HEK293 (cell line): ENCODE results near the gene IMPG1.

Source experiments
- CTCF ChIA-PET: fragments of 350-600 bp; formaldehyde crosslinking; extraction: SDS; loops from one replicate; lab custom pipeline; 2021; ENCODE audit warnings: antibody characterized with exemption; lab: Yijun Ruan, JAX
- POLR2A ChIA-PET: fragments of 300-600 bp; formaldehyde crosslinking; extraction: SDS; loops from one replicate; lab custom pipeline; 2020; ENCODE audit warnings: antibody characterized with exemption, inconsistent platforms; lab: Yijun Ruan, JAX
- H3K27ac ChIP-seq: fragments of 200-500 bp; sonication (Bioruptor generic); 2 replicates; pipeline ENCODE4 v1.5.1; 2014; ENCODE audit warnings: low read depth, low read length, control low read depth, inconsistent platforms; ENCODE audit errors: extremely low read depth
- H3K36me3 ChIP-seq, 2 experiments: fragments of 200-500 bp in 1 of 2; sonication (Bioruptor generic) in 1 of 2; 1 replicate in 1 of 2; 2 replicates in 1 of 2; pipeline ENCODE4 v1.5.1; 2014 to 2017; ENCODE audit warnings: inconsistent platforms in 2 of 2, low read length in 2 of 2; ENCODE audit not compliant: control insufficient read depth in 2 of 2, insufficient read depth in 1 of 2
- H3K4me1 ChIP-seq: fragments of 200-500 bp; sonication (Bioruptor generic); 2 replicates; pipeline ENCODE4 v1.5.1; 2014; ENCODE audit warnings: mild to moderate bottlenecking, low read length, inconsistent platforms; ENCODE audit not compliant: control insufficient read depth, insufficient read depth
- H3K4me3 ChIP-seq: 2 replicates; pipeline ENCODE4 v1.5.1; 2011; ENCODE audit warnings: low read depth, mild to moderate bottlenecking, control low read depth, low read length, moderate library complexity
- H3K9me3 ChIP-seq: fragments of 200-500 bp; sonication (Bioruptor generic); 2 replicates; pipeline ENCODE4 v1.5.1; 2014; ENCODE audit warnings: low read depth, low read length, inconsistent platforms; ENCODE audit not compliant: control insufficient read depth, insufficient read depth
- ATF2 ChIP-seq: fragments of 450-650 bp; formaldehyde crosslinking; IDR thresholded peaks from 2 replicates; pipeline ENCODE4 v1.5.1; 2016; ENCODE audit warnings: missing biosample characterization, missing genetic modification characterization, low read depth
- FEZF1 ChIP-seq: fragments of 450-650 bp; formaldehyde crosslinking; IDR thresholded peaks from 2 replicates; pipeline ENCODE4 v1.5.1; 2016; ENCODE audit warnings: missing biosample characterization, missing genetic modification characterization
- KLF1 ChIP-seq: fragments of 450-650 bp; formaldehyde crosslinking; IDR thresholded peaks from 2 replicates; pipeline ENCODE4 v1.5.1; 2016; ENCODE audit warnings: missing biosample characterization, missing genetic modification characterization
- KLF10 ChIP-seq: fragments of 450-650 bp; IDR thresholded peaks from 2 replicates; pipeline ENCODE4 v1.5.1; 2018; ENCODE audit warnings: missing biosample characterization, mild to moderate bottlenecking, missing genetic modification characterization
- OSR2 ChIP-seq: fragments of 450-650 bp; formaldehyde crosslinking; IDR thresholded peaks from 2 replicates; pipeline ENCODE4 v1.5.1; 2016; ENCODE audit warnings: missing biosample characterization, missing genetic modification characterization
- PBX3 ChIP-seq: sonication (generic); formaldehyde crosslinking; IDR thresholded peaks from 2 replicates; pipeline ENCODE4 v1.8.1; 2022; ENCODE audit warnings: mild to moderate bottlenecking, moderate library complexity, missing genetic modification reagents
- SCRT2 ChIP-seq: fragments of 450-650 bp; formaldehyde crosslinking; IDR thresholded peaks from 2 replicates; pipeline ENCODE4 v1.5.1; 2016; ENCODE audit warnings: missing biosample characterization, missing genetic modification characterization
- ZBTB26 ChIP-seq: fragments of 450-650 bp; formaldehyde crosslinking; optimal IDR thresholded peaks from 2 replicates; pipeline ENCODE3; 2016; ENCODE audit warnings: missing biosample characterization, mild to moderate bottlenecking, missing genetic modification characterization
- ZFHX2 ChIP-seq: fragments of 450-650 bp; formaldehyde crosslinking; conservative IDR thresholded peaks from 2 replicates; pipeline ENCODE4 v1.5.1; 2016; ENCODE audit warnings: missing biosample characterization, missing genetic modification characterization
- ZFP69B ChIP-seq: fragments of 450-650 bp; formaldehyde crosslinking; IDR thresholded peaks from 2 replicates; pipeline ENCODE4 v1.5.1; 2016; ENCODE audit warnings: missing biosample characterization, missing genetic modification characterization
- ZNF148 ChIP-seq: fragments of 450-650 bp; formaldehyde crosslinking; IDR thresholded peaks from 2 replicates; pipeline ENCODE4 v1.5.0; 2017; ENCODE audit warnings: missing biosample characterization, missing genetic modification characterization, borderline replicate concordance
- ZNF23 ChIP-seq: fragments of 450-650 bp; formaldehyde crosslinking; IDR thresholded peaks from 2 replicates; pipeline ENCODE4 v1.5.1; 2016; ENCODE audit warnings: missing biosample characterization, missing genetic modification characterization, borderline replicate concordance
- ZNF274 ChIP-seq, 2 experiments: fragments of 200-500 bp in 1 of 2; fragments of 450-650 bp in 1 of 2; sonication (Bioruptor generic) in 1 of 2; formaldehyde crosslinking in 1 of 2; IDR thresholded peaks; 2 replicates each; pipeline versions ENCODE4 v1.5.1 to v1.6.1; 2014 to 2016; ENCODE audit warnings: borderline replicate concordance in 1 of 2, inconsistent platforms in 1 of 2, low read length in 1 of 2, missing biosample characterization in 1 of 2, missing genetic modification characterization in 1 of 2
- ZNF292 ChIP-seq: fragments of 450-650 bp; formaldehyde crosslinking; IDR thresholded peaks from 2 replicates; pipeline ENCODE4 v1.5.1; 2016; ENCODE audit warnings: low read depth, missing biosample characterization, missing genetic modification characterization, borderline replicate concordance
- ZNF37A ChIP-seq: fragments of 450-650 bp; IDR thresholded peaks from 2 replicates; pipeline ENCODE4 v1.5.1; 2018; ENCODE audit warnings: missing biosample characterization, missing genetic modification characterization
- ZNF394 ChIP-seq: fragments of 450-650 bp; formaldehyde crosslinking; IDR thresholded peaks from 2 replicates; pipeline ENCODE4 v1.5.1; 2016; ENCODE audit warnings: missing biosample characterization, missing genetic modification characterization, mild to moderate bottlenecking, moderate library complexity, borderline replicate concordance
- ZNF48 ChIP-seq: fragments of 450-650 bp; formaldehyde crosslinking; IDR thresholded peaks from 2 replicates; pipeline ENCODE4 v1.5.1; 2016; ENCODE audit warnings: missing biosample characterization, missing genetic modification characterization
- ZNF529 ChIP-seq: fragments of 450-650 bp; formaldehyde crosslinking; IDR thresholded peaks from 2 replicates; pipeline ENCODE4 v1.5.1; 2017; ENCODE audit warnings: missing genetic modification characterization, missing biosample characterization; ENCODE audit not compliant: insufficient replicate concordance
- ZNF561 ChIP-seq: fragments of 450-650 bp; IDR thresholded peaks from 2 replicates; pipeline ENCODE4 v1.5.1; 2018; ENCODE audit warnings: missing biosample characterization, missing genetic modification characterization, borderline replicate concordance
- ZNF610 ChIP-seq: fragments of 450-650 bp; formaldehyde crosslinking; IDR thresholded peaks from 2 replicates; pipeline ENCODE4 v1.5.1; 2016; ENCODE audit warnings: missing biosample characterization, missing genetic modification characterization, borderline replicate concordance
- ZNF623 ChIP-seq: fragments of 450-650 bp; formaldehyde crosslinking; IDR thresholded peaks from 2 replicates; pipeline ENCODE4 v1.5.1; 2016; ENCODE audit warnings: missing biosample characterization, missing genetic modification characterization
- ZNF624 ChIP-seq: fragments of 450-650 bp; formaldehyde crosslinking; IDR thresholded peaks from 2 replicates; pipeline ENCODE4 v1.5.1; 2017; ENCODE audit warnings: missing biosample characterization, missing genetic modification characterization
- ZNF626 ChIP-seq: fragments of 450-650 bp; sonication (Bioruptor Pico); formaldehyde crosslinking; IDR thresholded peaks from 2 replicates; pipeline ENCODE4 v1.5.1; 2018; ENCODE audit warnings: missing biosample characterization, missing genetic modification characterization, inconsistent platforms
- ZNF677 ChIP-seq: fragments of 450-650 bp; IDR thresholded peaks from 2 replicates; pipeline ENCODE4 v1.5.0; 2018; ENCODE audit warnings: missing biosample characterization, mild to moderate bottlenecking, missing genetic modification characterization, moderate library complexity
- ZNF76 ChIP-seq: fragments of 450-650 bp; formaldehyde crosslinking; IDR thresholded peaks from 2 replicates; pipeline ENCODE4; 2016; ENCODE audit warnings: low read depth, missing biosample characterization, missing genetic modification characterization, borderline replicate concordance
- ZNF776 ChIP-seq: fragments of 450-650 bp; formaldehyde crosslinking; IDR thresholded peaks from 2 replicates; pipeline ENCODE4 v1.5.0; 2017; ENCODE audit warnings: missing biosample characterization, missing genetic modification characterization, borderline replicate concordance
- ZNF785 ChIP-seq: fragments of 450-650 bp; formaldehyde crosslinking; IDR thresholded peaks from 2 replicates; pipeline ENCODE4 v1.5.1; 2016; ENCODE audit warnings: missing biosample characterization, missing genetic modification characterization
- ZSCAN18 ChIP-seq: fragments of 450-650 bp; formaldehyde crosslinking; IDR thresholded peaks from 2 replicates; pipeline ENCODE4 v1.5.1; 2016; ENCODE audit warnings: missing biosample characterization, missing genetic modification characterization

IMPG1 gene

GRCh38 chr6:75947935-75948334 is 124.5 kb downstream of the IMPG1 start:
- POLR2A ChIA-PET: no interaction called here
- no peaks in the 10 kb centered on the region for H3K9me3 ChIP-seq

GRCh38 chr6:75946146-75946831 is 126.2 kb downstream of the IMPG1 start:
- CTCF ChIA-PET: interaction anchor here (0.6 to 1.9 kb wide), 4 partner anchors 10 to 14 kb away, joined by 3 to 16 read pairs (median 3); no protein-coding TSS in a partner anchor
- Histone ChIP-seq H3K36me3 (no peaks in the 10 kb centered on the region), H3K4me1 (no peaks in the 10 kb centered on the region), H3K27ac (no peak overlapping the region), H3K9me3 (no peaks in the 10 kb centered on the region), H3K4me3 (no peak overlapping the region)
- no peak for TF ChIP-seq ZBTB26 (tag by site-specific recombination)
- no peak for TF ChIP-seq ZNF76
- no peak for TF ChIP-seq ZNF148
- no peak for TF ChIP-seq FEZF1
- no peak for TF ChIP-seq ZFHX2
- TF ChIP-seq SCRT2 (tag by site-specific recombination): no peak
- TF ChIP-seq ZNF624 (tag by site-specific recombination): no peak
- TF ChIP-seq ZNF37A (tag by site-specific recombination): no peak
- TF ChIP-seq OSR2 (tag by site-specific recombination): no peak
- TF ChIP-seq ZNF23 (tag by site-specific recombination): no peak
- no peak for TF ChIP-seq ZFP69B (tag by site-specific recombination)
- TF ChIP-seq ZNF529 (tag by site-specific recombination): no peak
- no peak for TF ChIP-seq ZNF776
- no peak for TF ChIP-seq ZNF623 (tag by site-specific recombination)
- TF ChIP-seq ZNF48: no peak
- no peak for TF ChIP-seq ZNF274 (IDR thresholded peaks at IDR 0.05; ENCODE audit: low read length)
- no peak for TF ChIP-seq ZNF274 (tag by site-specific recombination; IDR thresholded peaks at IDR 0.05; ENCODE audit: borderline replicate concordance)
- no peak for TF ChIP-seq ZSCAN18
- no peak for TF ChIP-seq ATF2 (tag by site-specific recombination)
- TF ChIP-seq ZNF677 (tag by site-specific recombination): no peak
- POLR2A ChIA-PET: interaction anchor here (0.7 kb wide), 1 partner anchor 10 kb away, joined by 3 read pairs; no protein-coding TSS in a partner anchor

More at GRCh38 chr6:75947935-75948334, 124.5 kb downstream of the IMPG1 start:
- CTCF ChIA-PET: interaction anchor here (1.4 kb wide), 1 partner anchor 16 kb away, joined by 3 read pairs; no protein-coding TSS in a partner anchor
- H3K27ac ChIP-seq: no peak overlapping the region
- no peaks in the 10 kb centered on the region for H3K4me1 ChIP-seq
- no peaks in the 10 kb centered on the region for H3K36me3 ChIP-seq
- no peak overlapping the region for H3K4me3 ChIP-seq
- TF ChIP-seq KLF10 (tag by site-specific recombination) (no peak), PBX3 (CRISPR knock-in tag) (no peak), ZNF610 (tag by site-specific recombination) (no peak), ZNF394 (tag by site-specific recombination) (no peak), ZNF626 (tag by site-specific recombination) (no peak), ZNF292 (tag by site-specific recombination) (no peak), KLF1 (no peak), ZNF785 (tag by site-specific recombination) (no peak), ZNF561 (tag by site-specific recombination) (no peak)
